ENCODE results near the gene CCDC78. TPM values are rescaled to one million over a fixed set of nuclear protein-coding genes. Genes with fewer than 3 reads are reported as not detected.
A peak's percentile ranks its signal among the peaks of the same experiment; 100 is the strongest.

Gene CCDC78
- 1 to 10 TPM; 3.0 to 3.9 TPM for total RNA-seq

DNA sequence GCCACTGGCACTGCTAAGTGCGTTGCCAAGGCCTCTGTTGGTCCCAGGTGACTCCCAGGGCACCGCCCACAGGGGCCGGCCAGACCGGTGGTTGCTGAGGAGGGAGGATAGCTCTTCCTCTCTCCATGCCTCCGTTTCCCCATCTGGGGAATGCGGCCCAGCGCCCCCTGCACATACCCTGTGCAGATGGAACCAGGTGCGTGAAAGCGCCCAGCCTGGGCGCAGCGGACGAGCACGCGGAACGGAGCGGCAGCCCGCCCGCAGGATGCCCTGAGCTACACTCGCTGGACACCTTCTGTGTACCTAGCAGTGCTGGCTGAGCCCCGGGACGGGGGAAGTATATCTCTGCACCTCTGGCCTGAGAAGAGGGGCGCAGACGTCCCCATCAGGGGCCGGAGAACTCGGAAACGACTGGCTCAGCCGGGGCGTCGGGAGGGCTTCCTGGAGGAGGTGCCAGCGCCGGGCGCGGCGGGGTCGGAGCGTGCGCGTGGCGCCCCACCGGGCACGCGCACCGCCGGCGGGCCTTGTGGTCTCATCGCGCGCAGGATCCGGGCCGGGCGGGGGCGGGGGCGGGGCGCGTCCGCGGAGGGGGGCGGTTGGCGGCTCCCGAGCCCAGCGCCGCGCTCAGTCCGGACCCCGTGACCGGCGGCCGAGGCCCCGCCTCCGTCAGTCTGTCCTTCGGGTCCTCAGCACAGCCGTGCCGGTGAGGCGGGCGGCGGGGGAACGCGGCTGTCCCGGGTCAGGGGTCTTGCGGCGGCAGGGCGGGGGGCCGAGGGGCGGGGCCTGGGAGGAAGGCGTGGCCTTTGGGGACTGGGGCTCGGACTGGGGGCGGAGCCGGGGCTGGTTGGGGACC is at the start of gene CCDC78, which contains the start of gene HAGHL:
Gene CCDC78, minus strand, starts transcription at position 6 of the 853 bp plus-strand sequence. CDS start 76 bp downstream, outside the sequence.
Gene HAGHL, plus strand, starts transcription at position 669 of the 853 bp plus-strand sequence. CDS start 404 bp downstream, outside the sequence.
- peak; percentile 61 to 71 for DNase-seq
- Mint-ChIP-seq H3K4me3 (peak within 1 kb of the TSS; percentile 82 to 83), H3K27me3 (ENCODE audit: low read depth) (no peaks in the 10 kb centered on the region), H3K27ac (no peak within 1 kb of the TSS), H3K9me3 (no peaks in the 10 kb centered on the region), H3K4me1 (ENCODE audit: low read depth) (peaks cover 6% of the 10 kb centered on the region), H3K36me3 (ENCODE audit: insufficient read depth in 2 of 2) (no peaks in the 10 kb centered on the region)
- peak; percentile 29 to 41 for ATAC-seq (replicated peaks in 1 of 2)

DNA sequence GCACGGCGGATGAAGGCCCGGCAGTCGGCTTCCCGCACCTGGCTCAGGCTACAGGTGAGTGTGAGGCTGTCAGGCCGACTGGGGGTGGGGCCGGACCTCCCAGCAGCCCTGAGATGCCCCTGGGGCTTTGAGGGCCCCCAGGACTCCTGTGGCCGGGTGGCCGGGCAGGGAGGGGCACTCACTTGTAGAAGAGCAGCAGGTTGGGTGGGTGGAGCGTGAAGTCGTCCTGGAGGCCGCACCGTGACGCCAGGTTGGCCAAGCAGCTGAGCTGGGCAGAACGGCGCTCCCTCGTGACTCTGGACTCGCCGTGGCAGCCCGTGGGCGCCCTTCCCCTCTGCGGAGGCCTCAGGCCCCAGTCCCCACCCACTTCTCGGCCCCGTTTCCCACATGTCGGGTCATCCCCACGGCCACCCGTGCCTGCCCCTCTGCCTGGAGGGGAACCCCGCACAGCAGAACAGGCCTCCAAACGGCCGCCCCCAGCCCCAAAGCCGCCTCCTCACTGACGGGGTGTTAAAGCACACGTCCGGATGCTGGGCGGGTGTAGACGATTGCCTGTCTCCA is 49.1 kb upstream of the CCDC78 start:
- Mint-ChIP-seq H3K4me3 (no peak overlapping the region), H3K4me1 (ENCODE audit: low read depth) (no peaks in the 10 kb centered on the region), H3K27ac (no peak overlapping the region), H3K9me3 (no peaks in the 10 kb centered on the region), H3K27me3 (ENCODE audit: low read depth) (no peaks in the 10 kb centered on the region), H3K36me3 (ENCODE audit: insufficient read depth in 2 of 2) (no peaks in the 10 kb centered on the region)
- ATAC-seq (replicated peaks in 1 of 2), result no peak
- DNase-seq, result no peak

DNA sequence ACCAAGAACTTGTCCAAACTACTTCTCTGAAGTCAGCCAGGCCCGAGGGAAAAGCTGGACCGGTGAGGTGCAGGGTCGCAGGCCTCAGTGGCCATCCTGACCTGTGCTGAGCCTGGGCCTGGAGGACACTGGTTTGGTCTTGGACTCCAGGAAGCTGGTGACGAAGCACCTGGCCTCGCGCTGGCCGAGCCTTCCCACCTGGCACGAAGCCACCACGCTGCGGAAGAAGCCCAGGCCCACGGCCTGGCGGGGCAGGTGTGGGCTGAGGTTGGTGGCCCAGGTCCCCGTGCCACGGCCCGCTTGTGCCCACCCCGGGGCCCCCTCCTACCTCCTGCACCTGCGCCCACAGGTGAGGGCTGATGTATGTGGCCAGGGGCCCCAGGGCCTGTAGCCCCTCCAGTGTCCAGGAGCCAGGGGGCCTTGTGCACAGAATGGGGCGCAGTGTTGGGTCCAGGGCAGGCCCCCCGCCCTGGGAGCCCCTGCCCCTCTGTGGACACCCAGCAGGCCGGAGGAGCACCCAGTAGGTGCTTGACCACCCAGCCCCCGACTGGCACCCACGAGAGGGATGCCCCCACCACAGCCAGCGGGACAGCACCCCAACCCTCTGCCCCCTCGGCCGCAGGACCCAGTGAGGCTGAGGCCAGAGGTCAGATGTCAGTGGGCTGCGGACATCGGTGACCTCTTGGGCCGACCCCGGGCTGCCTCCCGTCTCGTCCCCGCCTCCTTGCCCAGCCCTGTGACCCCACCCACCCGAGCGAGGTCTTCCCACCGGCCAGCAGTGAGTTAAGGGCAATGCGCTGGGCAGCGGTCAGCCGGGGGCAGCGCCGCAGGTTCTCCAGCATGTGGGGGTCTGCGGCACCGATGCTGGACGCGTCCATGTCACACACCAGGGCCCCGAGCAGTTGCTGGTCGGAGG is 48.1 kb upstream of the CCDC78 start:
- DNase-seq (no peak), ATAC-seq (replicated peaks in 1 of 2) (no peak)
- Mint-ChIP-seq H3K27ac (no peak overlapping the region), H3K4me3 (no peak overlapping the region), H3K27me3 (ENCODE audit: low read depth) (no peaks in the 10 kb centered on the region), H3K4me1 (ENCODE audit: low read depth) (no peaks in the 10 kb centered on the region), H3K9me3 (no peaks in the 10 kb centered on the region), H3K36me3 (ENCODE audit: insufficient read depth in 2 of 2) (no peaks in the 10 kb centered on the region)

DNA sequence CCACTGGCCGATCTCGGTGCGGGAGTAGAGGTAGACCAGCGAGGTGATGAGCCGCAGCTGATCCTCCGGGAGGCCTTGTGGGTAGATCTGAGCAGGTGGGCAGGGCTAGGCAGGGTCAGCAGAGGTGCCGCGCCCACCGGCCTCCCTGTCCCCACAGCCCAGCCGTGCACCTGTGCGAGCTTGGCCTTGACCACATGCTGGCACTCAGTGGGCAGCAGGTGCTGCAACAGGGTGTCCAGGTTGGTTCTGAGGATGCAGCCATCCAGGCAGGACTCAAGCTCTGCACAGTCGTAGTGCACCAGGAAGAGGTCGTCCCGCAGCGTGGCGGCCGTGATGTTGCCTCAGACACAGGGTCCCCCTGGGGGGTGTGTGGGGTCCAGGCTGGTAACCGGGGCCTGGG is 46.7 kb upstream of the CCDC78 start:
- H3K9me3 Mint-ChIP-seq, result no peaks in the 10 kb centered on the region
- H3K36me3 Mint-ChIP-seq (ENCODE audit: insufficient read depth in 2 of 2), result no peaks in the 10 kb centered on the region
- H3K4me3 Mint-ChIP-seq, result no peak overlapping the region
- H3K27me3 Mint-ChIP-seq (ENCODE audit: low read depth), result no peaks in the 10 kb centered on the region
- ATAC-seq (replicated peaks in 1 of 2) (no peak), DNase-seq (no peak)
- H3K4me1 Mint-ChIP-seq (ENCODE audit: low read depth), result no peaks in the 10 kb centered on the region
- H3K27ac Mint-ChIP-seq, result no peak overlapping the region

DNA sequence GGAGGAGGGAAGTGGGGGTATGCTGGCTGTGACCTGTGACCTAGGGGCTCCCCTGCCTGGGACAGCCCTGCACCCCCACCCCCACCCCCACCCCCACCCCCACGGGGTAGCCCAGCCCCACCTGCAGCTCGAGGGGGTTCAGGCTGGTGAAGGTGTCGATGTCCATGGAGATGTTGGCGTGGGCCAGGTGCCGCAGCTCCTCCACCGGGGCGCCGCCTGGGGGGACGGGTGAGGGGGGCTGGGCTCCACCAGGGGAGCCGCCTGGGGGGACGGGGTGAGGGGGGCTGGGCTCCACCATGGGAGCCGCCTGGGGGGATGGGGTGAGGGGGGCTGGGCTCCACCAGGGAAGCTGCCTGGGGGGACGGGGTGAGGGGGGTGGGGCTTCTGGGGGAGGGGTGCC is 44.2 kb upstream of the CCDC78 start:
- no peaks in the 10 kb centered on the region for H3K9me3 Mint-ChIP-seq
- ATAC-seq (replicated peaks in 1 of 2) (no peak), DNase-seq (no peak)
- no peaks in the 10 kb centered on the region for H3K4me1 Mint-ChIP-seq (ENCODE audit: low read depth)
- no peak overlapping the region for H3K27ac Mint-ChIP-seq
- no peak overlapping the region for H3K4me3 Mint-ChIP-seq
- no peaks in the 10 kb centered on the region for H3K27me3 Mint-ChIP-seq (ENCODE audit: low read depth)
- H3K36me3 Mint-ChIP-seq (ENCODE audit: insufficient read depth in 2 of 2), result no peaks in the 10 kb centered on the region

DNA sequence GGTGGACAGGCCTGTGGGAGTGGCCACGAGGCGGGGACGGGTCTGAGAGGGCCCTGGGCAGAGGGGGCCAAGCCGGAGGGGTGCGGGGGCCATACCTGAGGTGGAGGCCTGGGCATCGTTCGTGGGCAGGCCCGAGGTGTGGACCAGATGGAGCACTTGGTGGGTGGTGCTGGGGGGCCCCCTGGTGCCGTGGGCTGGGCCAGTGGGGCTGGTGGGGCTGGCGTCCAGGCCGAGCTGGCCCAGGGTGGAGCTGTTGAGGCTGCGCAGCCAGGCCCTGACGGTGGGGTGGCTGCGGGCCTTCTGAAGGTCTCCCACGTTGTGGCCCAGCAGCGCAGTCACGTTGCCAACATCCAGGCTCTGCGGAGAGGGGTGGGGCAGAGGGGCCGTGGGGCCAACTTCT is 43.7 kb upstream of the CCDC78 start:
- no peaks in the 10 kb centered on the region for H3K36me3 Mint-ChIP-seq (ENCODE audit: insufficient read depth in 2 of 2)
- no peaks in the 10 kb centered on the region for H3K27me3 Mint-ChIP-seq (ENCODE audit: low read depth)
- no peak overlapping the region for H3K4me3 Mint-ChIP-seq
- ATAC-seq (replicated peaks in 1 of 2), result no peak
- H3K27ac Mint-ChIP-seq, result no peak overlapping the region
- no peak for DNase-seq
- no peaks in the 10 kb centered on the region for H3K9me3 Mint-ChIP-seq
- H3K4me1 Mint-ChIP-seq (ENCODE audit: low read depth), result no peaks in the 10 kb centered on the region

DNA sequence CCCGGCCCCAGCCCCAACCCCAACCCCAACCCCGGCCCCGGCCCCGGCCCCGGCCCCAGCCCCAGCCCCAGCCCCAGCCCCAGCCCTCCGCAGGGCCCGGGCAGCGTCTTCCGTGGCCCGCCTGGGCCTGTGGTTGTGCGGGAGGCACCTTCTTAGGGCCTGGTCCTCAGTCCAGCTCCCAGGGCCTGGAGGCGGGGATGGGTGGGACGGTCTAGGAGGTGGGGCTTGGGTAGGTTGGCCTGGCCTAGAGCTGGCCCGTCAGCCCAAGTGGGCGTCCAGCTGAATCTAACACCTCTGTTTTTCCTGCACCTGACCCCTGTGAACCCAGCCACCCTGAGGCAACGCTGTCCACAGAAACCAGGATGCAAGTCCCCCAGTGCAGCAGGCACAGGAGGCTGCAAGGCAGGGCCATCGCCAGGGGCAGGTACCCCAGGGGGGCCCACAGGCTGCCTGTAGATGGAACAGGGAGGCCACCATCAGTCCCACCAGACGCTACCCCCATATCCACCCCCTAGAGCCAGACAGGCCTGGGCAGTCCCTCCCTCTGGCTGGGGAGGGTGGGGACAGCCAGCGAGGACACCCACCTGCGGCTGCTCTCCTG is 43.0 kb upstream of the CCDC78 start:
- no peaks in the 10 kb centered on the region for H3K36me3 Mint-ChIP-seq (ENCODE audit: insufficient read depth in 2 of 2)
- no peaks in the 10 kb centered on the region for H3K4me1 Mint-ChIP-seq (ENCODE audit: low read depth)
- no peak for DNase-seq
- no peaks in the 10 kb centered on the region for H3K27me3 Mint-ChIP-seq (ENCODE audit: low read depth)
- no peak overlapping the region for H3K4me3 Mint-ChIP-seq
- no peaks in the 10 kb centered on the region for H3K9me3 Mint-ChIP-seq
- no peak for ATAC-seq (replicated peaks in 1 of 2)
- no peak overlapping the region for H3K27ac Mint-ChIP-seq

DNA sequence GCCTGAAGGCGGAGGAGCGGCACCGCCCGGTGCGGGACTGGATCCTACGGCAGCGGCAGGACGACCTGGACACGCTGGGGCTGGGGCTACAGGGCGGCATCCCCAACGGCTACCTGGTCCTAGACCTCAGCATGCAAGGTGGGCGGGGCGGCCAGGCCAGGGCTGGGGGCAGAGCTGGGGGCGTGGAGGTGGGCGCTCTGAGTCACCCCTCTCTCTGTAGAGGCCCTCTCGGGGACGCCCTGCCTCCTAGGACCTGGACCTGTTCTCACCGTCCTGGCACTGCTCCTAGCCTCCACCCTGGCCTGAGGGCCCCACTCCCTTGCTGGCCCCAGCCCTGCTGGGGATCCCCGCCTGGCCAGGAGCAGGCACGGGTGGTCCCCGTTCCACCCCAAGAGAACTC is 42.2 kb upstream of the CCDC78 start:
- Mint-ChIP-seq H3K27me3 (ENCODE audit: low read depth) (no peaks in the 10 kb centered on the region), H3K27ac (no peak overlapping the region), H3K9me3 (no peaks in the 10 kb centered on the region), H3K4me1 (ENCODE audit: low read depth) (no peaks in the 10 kb centered on the region), H3K36me3 (ENCODE audit: insufficient read depth in 2 of 2) (no peaks in the 10 kb centered on the region), H3K4me3 (no peak overlapping the region)
- no peak for DNase-seq
- ATAC-seq (replicated peaks in 1 of 2), result peak in 1 of 2 donors; percentile 20

- no peak overlapping the region for H3K27ac Mint-ChIP-seq
- ATAC-seq (replicated peaks in 1 of 2) (no peak), DNase-seq (no peak)
- no peak overlapping the region for H3K4me3 Mint-ChIP-seq
- H3K36me3 Mint-ChIP-seq (ENCODE audit: insufficient read depth in 2 of 2), result no peaks in the 10 kb centered on the region
- H3K4me1 Mint-ChIP-seq (ENCODE audit: low read depth), result no peaks in the 10 kb centered on the region
- no peaks in the 10 kb centered on the region for H3K9me3 Mint-ChIP-seq
- H3K27me3 Mint-ChIP-seq (ENCODE audit: low read depth), result no peaks in the 10 kb centered on the region
Measured at GRCh38 chr16:767743-768235, 41.5 kb upstream of the CCDC78 start.

DNA sequence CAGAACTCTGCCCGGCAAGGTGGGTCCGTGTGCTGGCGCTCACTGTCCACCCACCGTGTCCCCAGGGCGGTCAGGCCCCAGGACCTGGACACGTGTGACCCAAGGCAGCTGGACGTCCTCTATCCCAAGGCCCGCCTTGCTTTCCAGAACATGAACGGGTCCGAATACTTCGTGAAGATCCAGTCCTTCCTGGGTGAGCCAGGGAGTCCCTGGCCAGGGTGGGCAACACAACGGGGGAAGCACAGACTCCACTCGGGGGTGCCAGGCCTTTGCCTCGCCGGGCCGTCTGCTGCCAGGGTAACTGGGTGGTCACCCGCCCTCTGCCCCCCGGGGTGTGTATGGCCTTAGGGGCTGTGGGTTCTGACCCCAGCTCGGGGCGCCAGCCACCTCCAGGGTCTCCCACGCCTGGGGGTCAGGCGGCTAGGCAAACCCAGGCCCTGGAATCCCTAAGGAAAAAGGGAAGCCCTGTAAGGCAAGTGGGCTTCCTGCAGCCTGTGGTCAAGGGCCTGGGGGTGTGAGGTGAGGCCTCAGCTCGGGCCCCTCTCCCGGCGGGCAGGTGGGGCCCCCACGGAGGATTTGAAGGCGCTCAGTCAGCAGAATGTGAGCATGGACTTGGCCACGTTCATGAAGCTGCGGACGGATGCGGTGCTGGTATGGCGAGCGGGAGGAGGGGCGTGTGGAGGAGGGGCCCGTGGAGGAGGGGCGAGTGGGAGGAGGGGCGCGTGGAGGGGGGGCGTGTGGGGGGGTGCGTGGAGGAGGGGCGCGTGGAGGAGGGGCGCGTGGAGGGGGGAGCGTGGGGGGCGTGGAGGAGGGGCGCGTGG is 40.8 kb upstream of the CCDC78 start:
- DNase-seq, result no peak
- H3K9me3 Mint-ChIP-seq, result no peaks in the 10 kb centered on the region
- H3K4me1 Mint-ChIP-seq (ENCODE audit: low read depth), result no peaks in the 10 kb centered on the region
- H3K27me3 Mint-ChIP-seq (ENCODE audit: low read depth), result no peaks in the 10 kb centered on the region
- no peak overlapping the region for H3K4me3 Mint-ChIP-seq
- no peaks in the 10 kb centered on the region for H3K36me3 Mint-ChIP-seq (ENCODE audit: insufficient read depth in 2 of 2)
- H3K27ac Mint-ChIP-seq, result no peak overlapping the region
- ATAC-seq (replicated peaks in 1 of 2), result no peak

- Mint-ChIP-seq H3K36me3 (ENCODE audit: insufficient read depth in 2 of 2) (no peaks in the 10 kb centered on the region), H3K9me3 (no peaks in the 10 kb centered on the region), H3K4me1 (ENCODE audit: low read depth) (no peaks in the 10 kb centered on the region), H3K27me3 (ENCODE audit: low read depth) (no peaks in the 10 kb centered on the region), H3K27ac (no peak overlapping the region), H3K4me3 (no peak overlapping the region)
- no peak for ATAC-seq (replicated peaks in 1 of 2)
- DNase-seq, result no peak
Measured at GRCh38 chr16:766008-766819, 40.0 kb upstream of the CCDC78 start.
